Measurements from ENCODE around the gene DTHD1.

The DTHD1 gene

GRCh38 chr4:36281384-36282106 lies at the start of gene DTHD1:
Gene DTHD1, plus strand, starts transcription at chr4:36281616. Its CDS starts 143 bp downstream, at chr4:36281759.
- DNase-seq: no peak

GRCh38 chr4:36233567-36234266 lies 47.7 kb upstream of the DTHD1 start:
- DNase-seq: no peak

- no peak for DNase-seq
Measured at GRCh38 chr4:36235306-36235705, 46.1 kb upstream of the DTHD1 start.

GRCh38 chr4:36236159-36236558 lies 45.3 kb upstream of the DTHD1 start:
- DNase-seq: no peak

GRCh38 chr4:36237366-36238313 lies 43.8 kb upstream of the DTHD1 start:
- DNase-seq: no peak

GRCh38 chr4:36241771-36242170 lies 39.6 kb upstream of the DTHD1 start:
- no peak for DNase-seq

- no peak for DNase-seq
Measured at GRCh38 chr4:36242629-36243354, 38.6 kb upstream of the DTHD1 start.

- peak; percentile 66 for DNase-seq
Measured at GRCh38 chr4:36243355-36244256, 37.8 kb upstream of the DTHD1 start.

GRCh38 chr4:36244257-36245082 lies 36.9 kb upstream of the DTHD1 start, which contains the start of gene ARAP2:
Gene ARAP2, minus strand, starts transcription at chr4:36244514. Its CDS starts 15,028 bp downstream, at chr4:36229486.
- DNase-seq: peak; percentile 66

- no peak for DNase-seq
Measured at GRCh38 chr4:36249610-36250009, 31.8 kb upstream of the DTHD1 start.

- no peak for DNase-seq
Measured at GRCh38 chr4:36251983-36252382, 29.4 kb upstream of the DTHD1 start.

GRCh38 chr4:36254371-36254770 lies 27.0 kb upstream of the DTHD1 start:
- DNase-seq: no peak

- DNase-seq: no peak
Measured at GRCh38 chr4:36255577-36255976, 25.8 kb upstream of the DTHD1 start.

- DNase-seq: no peak
Measured at GRCh38 chr4:36256398-36256891, 25.0 kb upstream of the DTHD1 start.

- no peak for DNase-seq
Measured at GRCh38 chr4:36260731-36261130, 20.7 kb upstream of the DTHD1 start.

- DNase-seq: no peak
Measured at GRCh38 chr4:36264207-36264826, 17.1 kb upstream of the DTHD1 start.

- no peak for DNase-seq
Measured at GRCh38 chr4:36267486-36268268, 13.7 kb upstream of the DTHD1 start.

- DNase-seq: no peak
Measured at GRCh38 chr4:36269101-36269500, 12.3 kb upstream of the DTHD1 start.
